ENCODE data around the gene ERO1A.

ERO1A gene

GRCh38 chr14:52694761-52695480, 437 bp downstream of the ERO1A start:
- DNase-seq = no peak

- DNase-seq = no peak
Observed at GRCh38 chr14:52693532-52693931, 1.8 kb downstream of the ERO1A start.

GRCh38 chr14:52693036-52693435, 2.3 kb downstream of the ERO1A start:
- DNase-seq = no peak

- DNase-seq = no peak
Observed at GRCh38 chr14:52692248-52692962, 3.0 kb downstream of the ERO1A start.

GRCh38 chr14:52690983-52691760, 4.2 kb downstream of the ERO1A start:
- no peak for DNase-seq

GRCh38 chr14:52686176-52686575, 9.2 kb downstream of the ERO1A start:
- no peak for DNase-seq

GRCh38 chr14:52683985-52684520, 11.3 kb downstream of the ERO1A start:
- DNase-seq = no peak

- no peak for DNase-seq
Observed at GRCh38 chr14:52678591-52678990, 16.8 kb downstream of the ERO1A start.

- no peak for DNase-seq
Observed at GRCh38 chr14:52663850-52664249, 31.5 kb downstream of the ERO1A start.

- no peak for DNase-seq
Observed at GRCh38 chr14:52661314-52661713, 34.0 kb downstream of the ERO1A start.

GRCh38 chr14:52660832-52661231, 34.5 kb downstream of the ERO1A start:
- no peak for DNase-seq

GRCh38 chr14:52660325-52660724, 35.0 kb downstream of the ERO1A start:
- no peak for DNase-seq

GRCh38 chr14:52656905-52657304, 38.5 kb downstream of the ERO1A start:
- no peak for DNase-seq

GRCh38 chr14:52650774-52651173, 44.6 kb downstream of the ERO1A start:
- no peak for DNase-seq

- no peak for DNase-seq
Observed at GRCh38 chr14:52649511-52649910, 45.8 kb downstream of the ERO1A start.

GRCh38 chr14:52641745-52642144, 53.6 kb downstream of the ERO1A start:
- no peak for DNase-seq

GRCh38 chr14:52640137-52640536, 55.2 kb downstream of the ERO1A start:
- no peak for DNase-seq

- no peak for DNase-seq
Observed at GRCh38 chr14:52619687-52620086, 75.7 kb downstream of the ERO1A start.

- DNase-seq = no peak
Observed at GRCh38 chr14:52618602-52619001, 76.8 kb downstream of the ERO1A start.

GRCh38 chr14:52610187-52610586, 85.2 kb downstream of the ERO1A start:
- DNase-seq = no peak

- no peak for DNase-seq
Observed at GRCh38 chr14:52609445-52610044, 85.8 kb downstream of the ERO1A start.

GRCh38 chr14:52607061-52607460, 88.3 kb downstream of the ERO1A start:
- DNase-seq = no peak

- DNase-seq = no peak
Observed at GRCh38 chr14:52602131-52602530, 93.2 kb downstream of the ERO1A start.

Data from midbrain (tissue), 1 donor.